Testis (tissue), 2 donors: ENCODE data around the gene VASH2.

Experiments used
- CTCF ChIP-seq, 3 experiments: fragments of 450-650 bp in 2 of 3; fragments of 200-600 bp in 1 of 3; sonication (generic) in 1 of 3; IDR thresholded peaks; one replicate each; pipeline ENCODE4 v1.5.1; 2016 to 2019; ENCODE audit warnings: antibody characterized with exemption in 3 of 3, mild to moderate bottlenecking in 2 of 3, moderate library complexity in 1 of 3
- POLR2A ChIP-seq: fragments of 450-650 bp; IDR thresholded peaks from one replicate; pipeline ENCODE4 v1.6.1; 2017; ENCODE audit warnings: antibody characterized with exemption, mild to moderate bottlenecking, moderate library complexity

DNA sequence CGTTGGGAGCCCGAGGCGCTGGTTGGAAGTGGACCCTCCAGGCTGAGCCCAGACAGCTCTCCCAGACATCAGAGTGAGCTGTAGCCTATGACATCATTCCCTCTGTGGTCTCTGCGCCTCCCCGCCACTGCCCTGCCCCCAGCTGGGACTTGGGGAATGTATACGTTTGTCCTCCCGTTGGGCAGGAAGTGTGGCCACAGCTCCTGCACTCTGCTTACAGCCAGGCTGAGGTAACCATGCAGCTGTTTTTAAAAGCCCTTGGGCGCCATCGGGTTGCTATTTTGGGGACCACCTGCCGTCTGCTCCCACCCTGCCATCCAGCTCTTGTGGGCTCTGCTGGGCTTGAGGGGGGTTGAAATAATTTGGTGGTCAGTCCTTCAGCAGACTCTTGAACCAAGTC is 7.8 kb downstream of the VASH2 start:
- TF ChIP-seq POLR2A: no peak
- TF ChIP-seq CTCF (IDR thresholded peaks at IDR 0.05): no peak
